ENCODE results near the gene ATG7. TPM values are rescaled to one million over a fixed set of nuclear protein-coding genes. Genes with fewer than 3 reads are reported as not detected.

The ATG7 gene
- total and polyA plus RNA-seq, 10 of the 15 experiments (the other 5 are each of a cell fraction or from before 2014, with no cell fraction given): 13.5 to 49.5 (median 26.4) TPM

GRCh38 chr3:11601446-11602238 lies 329.4 kb downstream of the ATG7 start (continued):
- TF ChIP-seq ZNF24 (IDR thresholded peaks at IDR 0.05) (no peak), JUNB (IDR thresholded peaks at IDR 0.05) (peak; percentile 10; the same call in 1 of the 2 replicates), NFIC (IDR thresholded peaks at IDR 0.05; ENCODE audit: low read depth, low read length) (no peak), CEBPZ (IDR thresholded peaks at IDR 0.05; ENCODE audit: low read depth, low read length) (no peak), YBX1 (IDR thresholded peaks at IDR 0.05) (no peak), KDM1A (IDR thresholded peaks at IDR 0.05; ENCODE audit: borderline replicate concordance) (no peak), POLR2AphosphoS5 (IDR thresholded peaks at IDR 0.05; ENCODE audit: low read length) (no peak), RUNX3 (IDR thresholded peaks at IDR 0.05; ENCODE audit: low read length) (peak; percentile 87), BCL11A (IDR thresholded peaks at IDR 0.05; ENCODE audit: low read depth, low read length) (peak; percentile 62; the same call in 1 of the 2 replicates), EGR1 (IDR thresholded peaks at IDR 0.05; ENCODE audit: borderline replicate concordance in 1 of 2, low read depth in 2 of 2, low read length in 2 of 2) (peak in 1 of 2 experiments; percentile 78; a peak in 2 of 3 replicates), SPI1 (IDR thresholded peaks at IDR 0.05; ENCODE audit: borderline replicate concordance, insufficient read depth, low read depth, low read length) (peak; percentile 49; the same call in 1 of the 2 replicates), NBN (IDR thresholded peaks at IDR 0.05) (0 out of 2 replicates have a peak, but pooled peaks have one; percentile 39), NFYB (IDR thresholded peaks at IDR 0.05; ENCODE audit: insufficient read depth, low read depth, low read length) (no peak), ZSCAN29 (IDR thresholded peaks at IDR 0.05) (no peak), WRNIP1 (IDR thresholded peaks at IDR 0.05; ENCODE audit: borderline replicate concordance, low read depth, low read length) (no peak), CEBPB (IDR thresholded peaks at IDR 0.05; ENCODE audit: borderline replicate concordance in 1 of 2, low read depth in 2 of 2, low read length in 2 of 2) (no peak), SUZ12 (IDR thresholded peaks at IDR 0.05; ENCODE audit: unreplicated experiment) (no peak), TARDBP (IDR thresholded peaks at IDR 0.05; ENCODE audit: borderline replicate concordance) (peak; percentile 51), DPF2 (IDR thresholded peaks at IDR 0.05) (no peak)
- TF ChIP-seq, protein P1, sequence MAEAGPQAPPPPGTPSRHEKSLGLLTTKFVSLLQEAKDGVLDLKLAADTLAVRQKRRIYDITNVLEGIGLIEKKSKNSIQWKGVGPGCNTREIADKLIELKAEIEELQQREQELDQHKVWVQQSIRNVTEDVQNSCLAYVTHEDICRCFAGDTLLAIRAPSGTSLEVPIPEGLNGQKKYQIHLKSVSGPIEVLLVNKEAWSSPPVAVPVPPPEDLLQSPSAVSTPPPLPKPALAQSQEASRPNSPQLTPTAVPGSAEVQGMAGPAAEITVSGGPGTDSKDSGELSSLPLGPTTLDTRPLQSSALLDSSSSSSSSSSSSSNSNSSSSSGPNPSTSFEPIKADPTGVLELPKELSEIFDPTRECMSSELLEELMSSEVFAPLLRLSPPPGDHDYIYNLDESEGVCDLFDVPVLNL (IDR thresholded peaks at IDR 0.05; ENCODE audit: low read depth, low read length): no peak
- TF ChIP-seq, protein P2, sequence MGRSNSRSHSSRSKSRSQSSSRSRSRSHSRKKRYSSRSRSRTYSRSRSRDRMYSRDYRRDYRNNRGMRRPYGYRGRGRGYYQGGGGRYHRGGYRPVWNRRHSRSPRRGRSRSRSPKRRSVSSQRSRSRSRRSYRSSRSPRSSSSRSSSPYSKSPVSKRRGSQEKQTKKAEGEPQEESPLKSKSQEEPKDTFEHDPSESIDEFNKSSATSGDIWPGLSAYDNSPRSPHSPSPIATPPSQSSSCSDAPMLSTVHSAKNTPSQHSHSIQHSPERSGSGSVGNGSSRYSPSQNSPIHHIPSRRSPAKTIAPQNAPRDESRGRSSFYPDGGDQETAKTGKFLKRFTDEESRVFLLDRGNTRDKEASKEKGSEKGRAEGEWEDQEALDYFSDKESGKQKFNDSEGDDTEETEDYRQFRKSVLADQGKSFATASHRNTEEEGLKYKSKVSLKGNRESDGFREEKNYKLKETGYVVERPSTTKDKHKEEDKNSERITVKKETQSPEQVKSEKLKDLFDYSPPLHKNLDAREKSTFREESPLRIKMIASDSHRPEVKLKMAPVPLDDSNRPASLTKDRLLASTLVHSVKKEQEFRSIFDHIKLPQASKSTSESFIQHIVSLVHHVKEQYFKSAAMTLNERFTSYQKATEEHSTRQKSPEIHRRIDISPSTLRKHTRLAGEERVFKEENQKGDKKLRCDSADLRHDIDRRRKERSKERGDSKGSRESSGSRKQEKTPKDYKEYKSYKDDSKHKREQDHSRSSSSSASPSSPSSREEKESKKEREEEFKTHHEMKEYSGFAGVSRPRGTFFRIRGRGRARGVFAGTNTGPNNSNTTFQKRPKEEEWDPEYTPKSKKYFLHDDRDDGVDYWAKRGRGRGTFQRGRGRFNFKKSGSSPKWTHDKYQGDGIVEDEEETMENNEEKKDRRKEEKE (IDR thresholded peaks at IDR 0.05): no peak
- TF ChIP-seq, protein P3, sequence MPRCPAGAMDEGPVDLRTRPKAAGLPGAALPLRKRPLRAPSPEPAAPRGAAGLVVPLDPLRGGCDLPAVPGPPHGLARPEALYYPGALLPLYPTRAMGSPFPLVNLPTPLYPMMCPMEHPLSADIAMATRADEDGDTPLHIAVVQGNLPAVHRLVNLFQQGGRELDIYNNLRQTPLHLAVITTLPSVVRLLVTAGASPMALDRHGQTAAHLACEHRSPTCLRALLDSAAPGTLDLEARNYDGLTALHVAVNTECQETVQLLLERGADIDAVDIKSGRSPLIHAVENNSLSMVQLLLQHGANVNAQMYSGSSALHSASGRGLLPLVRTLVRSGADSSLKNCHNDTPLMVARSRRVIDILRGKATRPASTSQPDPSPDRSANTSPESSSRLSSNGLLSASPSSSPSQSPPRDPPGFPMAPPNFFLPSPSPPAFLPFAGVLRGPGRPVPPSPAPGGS (IDR thresholded peaks at IDR 0.05; ENCODE audit: borderline replicate concordance, insufficient read depth, low read depth, low read length, poor library complexity, severe bottlenecking): no peak
